Osteocyte (in vitro differentiated cells): ENCODE data around the gene ZYG11B. TPM values are rescaled to one million over a fixed set of nuclear protein-coding genes. Genes with fewer than 3 reads are reported as not detected.

ENCODE experiments used
- DNase-seq: peaks from one replicate; pipeline ENCODE4 v3.0.0; 2021; ENCODE audit warnings: mixed read lengths; ENCODE audit not compliant: unreplicated experiment; ENCODE audit errors: extremely low spot score
- H3K27ac Mint-ChIP-seq: one replicate; pipeline ENCODE4 v1.8.0; 2021; ENCODE audit warnings: mild to moderate bottlenecking, mixed read lengths; ENCODE audit not compliant: unreplicated experiment
- H3K27me3 Mint-ChIP-seq: one replicate; pipeline ENCODE4 v1.8.0; 2021; ENCODE audit warnings: mixed read lengths; ENCODE audit not compliant: unreplicated experiment
- H3K36me3 Mint-ChIP-seq: one replicate; pipeline ENCODE4 v1.8.0; 2021; ENCODE audit warnings: mixed read lengths; ENCODE audit not compliant: unreplicated experiment
- H3K4me1 Mint-ChIP-seq: one replicate; pipeline ENCODE4 v1.8.0; 2021; ENCODE audit warnings: mixed read lengths; ENCODE audit not compliant: unreplicated experiment
- H3K4me3 Mint-ChIP-seq: one replicate; pipeline ENCODE4 v1.8.0; 2021; ENCODE audit warnings: mild to moderate bottlenecking, moderate library complexity, mixed read lengths; ENCODE audit not compliant: unreplicated experiment
- H3K9me3 Mint-ChIP-seq: one replicate; pipeline ENCODE4 v1.8.0; 2021; ENCODE audit warnings: mixed read lengths; ENCODE audit not compliant: unreplicated experiment
- long read RNA-seq: library from polyadenylated mRNA; unstranded; transcript quantifications from one replicate; pipeline ENCODE4 v2.0.0, GENCODE V29; 2021
- total RNA-seq: library from RNA; stranded (reverse); gene quantifications from 2 replicates; pipeline ENCODE4 v1.2.1, GENCODE V29; 2021
- TF ChIP-seq, protein P1 (sequence below): fragments of 200-600 bp; sonication (generic); IDR thresholded peaks from 2 replicates; pipeline ENCODE4 v1.5.0; 2021; ENCODE audit warnings: antibody characterized with exemption, mild to moderate bottlenecking, moderate library complexity

The ZYG11B gene
- total RNA-seq, result 34.3 and 37.1 TPM in 2 replicates
- long read RNA-seq, partial matches to known transcripts, result 1 of 15 reads
- long read RNA-seq, other reads (novel, unspliced or antisense), result 14 of 15 reads

DNA sequence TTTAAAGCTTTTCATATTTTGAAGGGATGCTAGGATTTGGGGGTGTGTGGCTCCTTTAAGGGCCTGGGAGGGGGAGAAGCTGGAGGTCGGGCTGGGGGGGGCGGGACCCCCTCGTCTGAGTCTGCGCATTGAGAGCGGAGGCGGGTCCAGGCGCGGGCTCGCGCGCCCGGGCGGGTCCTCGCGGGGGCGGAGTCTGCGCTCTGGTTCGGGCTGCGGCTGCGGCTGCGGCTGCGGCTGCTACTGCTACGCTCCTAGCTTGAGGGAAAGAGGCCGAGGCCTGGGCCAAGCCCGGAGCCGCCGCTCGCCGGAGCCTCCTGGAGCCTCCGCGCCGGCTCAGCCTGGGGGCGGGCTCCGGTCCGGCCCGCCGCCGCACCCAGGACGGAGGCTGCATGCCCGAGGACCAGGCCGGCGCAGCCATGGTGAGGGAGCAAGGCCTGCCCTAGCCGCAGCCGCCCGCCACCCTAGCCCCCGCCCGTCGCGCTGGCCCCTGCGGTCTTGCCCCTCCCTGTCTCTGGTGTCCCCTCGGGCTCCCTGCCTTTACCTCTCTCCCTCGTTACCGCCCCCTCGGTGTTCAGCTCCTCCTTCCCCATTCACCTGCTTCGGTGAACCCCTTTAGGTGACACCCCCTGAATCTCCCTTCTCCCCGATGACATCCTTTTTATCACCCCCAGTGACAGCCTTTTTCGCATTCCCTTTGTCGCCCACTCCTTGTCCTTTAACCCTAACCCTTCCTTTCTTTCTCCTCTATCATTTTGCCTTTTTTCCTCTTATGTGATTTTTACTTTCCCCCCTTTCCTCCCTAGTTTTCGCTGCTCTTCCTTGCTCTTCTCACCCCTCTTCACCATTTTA is at the start of gene ZYG11B:
Gene ZYG11B (plus strand): TSS at position 189 of the 849 bp plus-strand sequence. CDS start 201 bp downstream, at position 390.
- Mint-ChIP-seq H3K36me3 (no peaks in the 10 kb centered on the region), H3K4me3 (peak within 1 kb of the TSS; percentile 94), H3K9me3 (no peaks in the 10 kb centered on the region), H3K27ac (peak within 1 kb of the TSS; percentile 69), H3K4me1 (peaks cover 21% of the 10 kb centered on the region), H3K27me3 (no peaks in the 10 kb centered on the region)
- peak; percentile 96 for DNase-seq
- TF ChIP-seq, protein P1, sequence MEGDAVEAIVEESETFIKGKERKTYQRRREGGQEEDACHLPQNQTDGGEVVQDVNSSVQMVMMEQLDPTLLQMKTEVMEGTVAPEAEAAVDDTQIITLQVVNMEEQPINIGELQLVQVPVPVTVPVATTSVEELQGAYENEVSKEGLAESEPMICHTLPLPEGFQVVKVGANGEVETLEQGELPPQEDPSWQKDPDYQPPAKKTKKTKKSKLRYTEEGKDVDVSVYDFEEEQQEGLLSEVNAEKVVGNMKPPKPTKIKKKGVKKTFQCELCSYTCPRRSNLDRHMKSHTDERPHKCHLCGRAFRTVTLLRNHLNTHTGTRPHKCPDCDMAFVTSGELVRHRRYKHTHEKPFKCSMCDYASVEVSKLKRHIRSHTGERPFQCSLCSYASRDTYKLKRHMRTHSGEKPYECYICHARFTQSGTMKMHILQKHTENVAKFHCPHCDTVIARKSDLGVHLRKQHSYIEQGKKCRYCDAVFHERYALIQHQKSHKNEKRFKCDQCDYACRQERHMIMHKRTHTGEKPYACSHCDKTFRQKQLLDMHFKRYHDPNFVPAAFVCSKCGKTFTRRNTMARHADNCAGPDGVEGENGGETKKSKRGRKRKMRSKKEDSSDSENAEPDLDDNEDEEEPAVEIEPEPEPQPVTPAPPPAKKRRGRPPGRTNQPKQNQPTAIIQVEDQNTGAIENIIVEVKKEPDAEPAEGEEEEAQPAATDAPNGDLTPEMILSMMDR, result no peak

GRCh38 chr1:52677076-52677806 is 49.0 kb upstream of the ZYG11B start:
- H3K4me1 Mint-ChIP-seq, result peaks cover 7% of the 10 kb centered on the region

DNA sequence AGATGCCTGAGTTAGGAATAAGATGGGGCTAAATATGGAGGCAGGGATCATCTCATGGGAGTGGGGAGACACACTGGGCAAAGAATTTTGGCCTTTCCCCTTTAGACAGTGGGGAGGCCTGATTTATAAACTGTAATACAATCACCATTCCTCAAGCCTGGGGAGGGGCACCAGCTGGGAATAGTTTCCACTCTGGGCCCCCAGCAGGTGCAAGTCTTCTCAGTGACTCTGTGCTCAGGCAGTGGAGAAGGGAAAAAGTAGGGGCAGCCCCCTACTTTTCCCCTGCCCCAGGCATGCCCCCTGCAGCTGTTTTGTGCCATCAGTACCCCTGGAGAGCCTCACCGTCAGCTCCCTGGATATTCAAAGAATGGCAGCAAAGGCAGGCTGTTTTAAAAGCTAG is 47.2 kb upstream of the ZYG11B start:
- no peaks in the 10 kb centered on the region for H3K27me3 Mint-ChIP-seq
- TF ChIP-seq, protein P1, result no peak
- H3K4me3 Mint-ChIP-seq, result no peak overlapping the region
- no peak overlapping the region for H3K27ac Mint-ChIP-seq
- H3K9me3 Mint-ChIP-seq, result no peaks in the 10 kb centered on the region
- peaks cover 6% of the 10 kb centered on the region for H3K4me1 Mint-ChIP-seq
- H3K36me3 Mint-ChIP-seq, result no peaks in the 10 kb centered on the region
- no peak for DNase-seq

More at GRCh38 chr1:52677076-52677806, 49.0 kb upstream of the ZYG11B start:
- TF ChIP-seq, protein P1, result no peak
- Mint-ChIP-seq H3K4me3 (no peak overlapping the region), H3K27me3 (no peaks in the 10 kb centered on the region), H3K27ac (no peak overlapping the region), H3K9me3 (no peaks in the 10 kb centered on the region), H3K36me3 (no peaks in the 10 kb centered on the region)
- DNase-seq, result no peak

- peaks cover 6% of the 10 kb centered on the region for H3K4me1 Mint-ChIP-seq
- no peak for DNase-seq
- TF ChIP-seq, protein P1, result no peak
- no peaks in the 10 kb centered on the region for H3K27me3 Mint-ChIP-seq
- H3K4me3 Mint-ChIP-seq, result no peak overlapping the region
- H3K36me3 Mint-ChIP-seq, result no peaks in the 10 kb centered on the region
- H3K27ac Mint-ChIP-seq, result no peak overlapping the region
- H3K9me3 Mint-ChIP-seq, result no peaks in the 10 kb centered on the region
Observed at GRCh38 chr1:52679498-52679897, 46.8 kb upstream of the ZYG11B start.

DNA sequence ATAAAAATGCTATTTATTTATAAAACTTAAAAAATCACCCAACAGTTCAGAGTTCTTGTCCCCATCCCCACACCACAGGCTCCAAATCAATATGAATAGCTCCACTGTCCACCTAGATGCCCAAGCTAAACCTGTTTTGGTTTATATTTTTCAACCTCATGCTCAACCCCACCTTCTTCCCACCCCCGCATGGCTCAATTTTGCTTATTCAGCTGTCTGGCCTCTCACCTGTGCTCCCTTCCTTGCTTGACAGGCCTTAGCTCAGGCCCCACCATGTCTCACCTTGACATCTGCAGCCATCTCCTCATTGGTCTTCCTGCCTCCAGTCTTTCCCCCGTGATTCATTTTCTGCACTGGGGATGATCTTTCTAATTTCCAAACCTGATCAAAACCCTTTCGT is 45.9 kb upstream of the ZYG11B start:
- Mint-ChIP-seq H3K36me3 (peaks cover 2% of the 10 kb centered on the region), H3K4me1 (peaks cover 2% of the 10 kb centered on the region), H3K27me3 (no peaks in the 10 kb centered on the region), H3K27ac (no peak overlapping the region), H3K9me3 (no peaks in the 10 kb centered on the region), H3K4me3 (no peak overlapping the region)
- TF ChIP-seq, protein P1, result no peak
- DNase-seq, result no peak
